ENCODE measurements around the gene CEP170.

DNA sequence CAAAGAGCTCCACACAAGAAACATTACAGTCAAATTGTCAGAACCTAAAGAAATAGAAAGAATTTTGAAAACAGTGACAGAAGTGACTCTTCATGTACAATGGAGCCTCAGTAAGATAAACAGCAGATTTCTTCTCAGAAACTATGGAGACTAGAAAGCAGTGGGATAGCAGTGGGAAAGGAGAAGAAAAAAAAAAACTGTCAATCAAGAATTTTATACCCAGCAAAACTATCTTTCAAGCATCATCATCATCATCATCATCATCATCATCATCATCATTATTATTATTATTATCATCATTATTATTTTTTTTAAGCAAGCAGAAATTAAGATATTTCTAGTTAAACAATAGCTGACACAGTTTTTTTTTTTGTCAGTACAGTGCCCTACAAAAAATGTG lies 24.2 kb downstream of the CEP170 start:
- TF ChIP-seq POLR2A (IDR thresholded peaks at IDR 0.05) (no peak), CTCF (IDR thresholded peaks at IDR 0.05) (no peak)

Data from testis (tissue), 2 donors.